Measurements from ENCODE around the gene WDR81. TPM values are rescaled to one million over a fixed set of nuclear protein-coding genes. Genes with fewer than 3 reads are reported as not detected.

The WDR81 gene
- total and polyA plus RNA-seq, 2 experiments from 2014 or later = 3.5 to 14.5 TPM

- no peak for TF ChIP-seq CTCF (conservative IDR thresholded peaks at IDR 0.05; ENCODE audit: low read depth in 2 of 2)
- no peak for TF ChIP-seq ZNF331 (CRISPR knock-in tag; IDR thresholded peaks at IDR 0.05; ENCODE audit: low read depth)
- no peak for TF ChIP-seq CREB1 (CRISPR knock-in tag; IDR thresholded peaks at IDR 0.05; ENCODE audit: low read depth)
- no peak for TF ChIP-seq REST (IDR thresholded peaks at IDR 0.05; ENCODE audit: unreplicated experiment)
- TF ChIP-seq ETS1 (IDR thresholded peaks at IDR 0.05) = no peak
- TF ChIP-seq POLR2AphosphoS5 (IDR thresholded peaks at IDR 0.05; ENCODE audit: low read depth) = no peak
- TF ChIP-seq NANOG (IDR thresholded peaks at IDR 0.05; ENCODE audit: borderline replicate concordance) = no peak
- TF ChIP-seq EZH2phosphoT487 (IDR thresholded peaks at IDR 0.05; ENCODE audit: unreplicated experiment) = no peak
- no peak for TF ChIP-seq EZH2 (IDR thresholded peaks at IDR 0.05; ENCODE audit: low read depth, unreplicated experiment)
- no peak for TF ChIP-seq ZNF114 (CRISPR knock-in tag; IDR thresholded peaks at IDR 0.05)
Measured at GRCh38 chr17:1725642-1726511, 1.4 kb downstream of the WDR81 start (continued).

GRCh38 chr17:1726626-1727257 is 2.2 kb downstream of the WDR81 start:
- Mint-ChIP-seq H3K27ac (no peak overlapping the region), H3K4me3 (no peak overlapping the region), H3K4me1 (no peaks in the 10 kb centered on the region; the same call in 2 of the 3 replicates), H3K36me3 (ENCODE audit: low read depth) (peaks cover 4% of the 10 kb centered on the region; the same call in 2 of the 3 replicates), H3K27me3 (ENCODE audit: insufficient read depth, low read depth, poor library complexity) (peaks cover 23% of the 10 kb centered on the region), H3K9me3 (no peaks in the 10 kb centered on the region)
- no peaks in the 10 kb centered on the region for H4K20me1 ChIP-seq (replicated peaks; ENCODE audit: insufficient read depth)
- no peak overlapping the region for H3K4me2 ChIP-seq
- no peak overlapping the region for H2AFZ ChIP-seq
- no peaks in the 10 kb centered on the region for H3K79me2 ChIP-seq (replicated peaks; ENCODE audit: insufficient read depth)
- H3K36me3 ChIP-seq (ENCODE audit: insufficient read depth) = no peaks in the 10 kb centered on the region
- no peaks in the 10 kb centered on the region for H3K4me1 ChIP-seq (ENCODE audit: insufficient read depth)
- no peaks in the 10 kb centered on the region for H3K9me2 ChIP-seq (ENCODE audit: insufficient read depth)
- no peak for ATAC-seq
- H3F3A ChIP-seq (replicated peaks; ENCODE audit: low read depth) = 0 out of 2 replicates have a peak, but pooled peaks cover 5% of the 10 kb centered on the region
- H3K27ac ChIP-seq (ENCODE audit: low read depth) = no peak overlapping the region
- H3K4me3 ChIP-seq = no peak overlapping the region
- H3K27me3 ChIP-seq (ENCODE audit: insufficient read depth) = peaks cover 4% of the 10 kb centered on the region; the same call in 1 of the 2 replicates
- no peak for DNase-seq (ENCODE audit: low spot score)
- no peak for TF ChIP-seq REST (IDR thresholded peaks at IDR 0.05; ENCODE audit: unreplicated experiment)
- no peak for TF ChIP-seq CTCF (conservative IDR thresholded peaks at IDR 0.05; ENCODE audit: low read depth in 2 of 2)
